ENCODE results near the gene ZNF385B.
"Not testable (repeated sequence)": the region's sequence is repeated elsewhere in the genome, so short reads cannot be mapped to it uniquely, and the experiment has no call there.

The ZNF385B gene

GRCh38 chr2:179861416-179862067 lies at the start of gene ZNF385B:
Gene ZNF385B, minus strand, starts transcription at chr2:179861612.
- DNase-seq: no peak

GRCh38 chr2:179910735-179911113 lies 49.3 kb upstream of the ZNF385B start:
- no peak for DNase-seq

- no peak for DNase-seq
Measured at GRCh38 chr2:179909845-179910734, 48.7 kb upstream of the ZNF385B start.

- DNase-seq: no peak
Measured at GRCh38 chr2:179900655-179901054, 39.2 kb upstream of the ZNF385B start.

- no peak for DNase-seq
Measured at GRCh38 chr2:179899666-179900065, 38.3 kb upstream of the ZNF385B start.

GRCh38 chr2:179898873-179899272 lies 37.5 kb upstream of the ZNF385B start:
- DNase-seq: no peak

- DNase-seq: no peak
Measured at GRCh38 chr2:179893616-179894015, 32.2 kb upstream of the ZNF385B start.

- no peak for DNase-seq
Measured at GRCh38 chr2:179891237-179891636, 29.8 kb upstream of the ZNF385B start.

GRCh38 chr2:179890666-179891065 lies 29.3 kb upstream of the ZNF385B start:
- DNase-seq: no peak

GRCh38 chr2:179888642-179889041 lies 27.2 kb upstream of the ZNF385B start:
- DNase-seq: not testable (repeated sequence)

- no peak for DNase-seq
Measured at GRCh38 chr2:179884193-179884592, 22.8 kb upstream of the ZNF385B start.

- no peak for DNase-seq
Measured at GRCh38 chr2:179882851-179883806, 21.7 kb upstream of the ZNF385B start.

GRCh38 chr2:179877601-179878364 lies 16.4 kb upstream of the ZNF385B start:
- no peak for DNase-seq

GRCh38 chr2:179876266-179876665 lies 14.9 kb upstream of the ZNF385B start:
- DNase-seq: no peak

- no peak for DNase-seq
Measured at GRCh38 chr2:179875864-179876263, 14.5 kb upstream of the ZNF385B start.

GRCh38 chr2:179862898-179863458 lies 1.6 kb upstream of the ZNF385B start:
- DNase-seq: no peak

GRCh38 chr2:179861027-179861415 lies 391 bp downstream of the ZNF385B start:
- no peak for DNase-seq

- DNase-seq: no peak
Measured at GRCh38 chr2:179860255-179861026, 971 bp downstream of the ZNF385B start.

- DNase-seq: no peak
Measured at GRCh38 chr2:179859523-179859922, 1.9 kb downstream of the ZNF385B start.

GRCh38 chr2:179857236-179857635 lies 4.2 kb downstream of the ZNF385B start:
- no peak for DNase-seq

- no peak for DNase-seq
Measured at GRCh38 chr2:179856205-179856604, 5.2 kb downstream of the ZNF385B start.
